Neural cell (in vitro differentiated cells): ENCODE measurements around the gene NEU3. TPM values are rescaled to one million over a fixed set of nuclear protein-coding genes. Genes with fewer than 3 reads are reported as not detected.

Experiments used
- H2AFZ ChIP-seq: fragments of 200-600, 300-800 bp; sonication (generic), shearing (Covaris generic); 2 replicates; pipeline ENCODE4 v1.6.0; 2014; ENCODE audit warnings: low read depth, mild to moderate bottlenecking, antibody characterized with exemption, low read length, moderate library complexity
- H3F3A ChIP-seq: fragments of 200-600 bp; shearing (Covaris generic); 2 replicates; pipeline ENCODE4 v1.6.1; 2016; ENCODE audit warnings: mild to moderate bottlenecking, moderate library complexity, mixed read lengths, antibody characterized with exemption, low read length; ENCODE audit not compliant: insufficient read depth, poor library complexity, severe bottlenecking
- H3K27ac ChIP-seq: fragments of 200-600, 300-800 bp; sonication (generic), shearing (Covaris generic); 2 replicates; pipeline ENCODE4 v1.5.1; 2014; ENCODE audit warnings: mild to moderate bottlenecking, low read length, moderate library complexity
- H3K27me3 ChIP-seq: fragments of 300-800, 200-600 bp; sonication (generic), shearing (Covaris generic); 2 replicates; pipeline ENCODE4 v1.6.0; 2014; ENCODE audit warnings: mild to moderate bottlenecking, low read depth, low read length, moderate library complexity; ENCODE audit not compliant: insufficient read depth
- H3K36me3 ChIP-seq: fragments of 300-800, 200-600 bp; sonication (generic), shearing (Covaris generic); 2 replicates; pipeline ENCODE4 v1.5.1; 2014; ENCODE audit warnings: mild to moderate bottlenecking, antibody characterized with exemption, low read length, moderate library complexity; ENCODE audit not compliant: insufficient read depth
- H3K4me2 ChIP-seq: fragments of 300-800, 200-600 bp; sonication (generic), shearing (Covaris generic); 2 replicates; pipeline ENCODE4 v1.6.0; 2014; ENCODE audit warnings: mild to moderate bottlenecking, low read length
- H3K4me3 ChIP-seq: fragments of 300-800, 200-600 bp; sonication (generic), shearing (Covaris generic); 2 replicates; pipeline ENCODE4 v1.5.1; 2014; ENCODE audit warnings: mild to moderate bottlenecking, low read length, moderate library complexity
- H3K79me2 ChIP-seq: fragments of 200-600 bp; shearing (Covaris generic); replicated peaks from 2 replicates; pipeline ENCODE4 v1.6.0; 2014; ENCODE audit warnings: mild to moderate bottlenecking, low read length, moderate library complexity; ENCODE audit not compliant: insufficient read depth
- H3K9ac ChIP-seq: fragments of 300-800, 200-600 bp; sonication (generic), shearing (Covaris generic); 2 replicates; pipeline ENCODE4 v1.6.1; 2016; ENCODE audit warnings: mild to moderate bottlenecking, low read length, mixed read lengths
- H3K9me2 ChIP-seq: fragments of 200-600 bp; shearing (Covaris generic); 2 replicates; pipeline ENCODE4 v1.6.1; 2016; ENCODE audit warnings: mild to moderate bottlenecking, low read length, mixed read lengths; ENCODE audit not compliant: insufficient read depth
- H3K9me3 ChIP-seq: fragments of 200-600, 300-800 bp; sonication (generic), shearing (Covaris generic); 2 replicates; pipeline ENCODE4 v1.6.1; 2016; ENCODE audit warnings: mild to moderate bottlenecking, mixed run types, low read length, moderate library complexity, mixed read lengths
- H4K20me1 ChIP-seq: fragments of 200-600 bp; shearing (Covaris generic); 2 replicates; pipeline ENCODE4 v1.6.1; 2016; ENCODE audit warnings: mild to moderate bottlenecking, mixed run types; ENCODE audit not compliant: insufficient read depth
- CTCF ChIP-seq: fragments of 450-650 bp; IDR thresholded peaks from 2 replicates; pipeline ENCODE4 v1.5.1; 2014; ENCODE audit warnings: antibody characterized with exemption, mild to moderate bottlenecking, moderate library complexity; ENCODE audit not compliant: poor library complexity, severe bottlenecking
- EP300 ChIP-seq: fragments of 450-650 bp; conservative IDR thresholded peaks from 2 replicates; pipeline ENCODE4 v1.6.1; 2014; ENCODE audit warnings: antibody characterized with exemption, mild to moderate bottlenecking, moderate library complexity; ENCODE audit not compliant: poor library complexity, severe bottlenecking
- EZH2 ChIP-seq: fragments of 200-600, 300-800 bp; shearing (Covaris generic), sonication (generic); IDR thresholded peaks from 2 replicates; pipeline ENCODE4 v1.6.1; 2014; ENCODE audit warnings: antibody characterized with exemption, low read length, borderline replicate concordance, mild to moderate bottlenecking; ENCODE audit not compliant: insufficient read depth, poor library complexity, severe bottlenecking
- MXI1 ChIP-seq: fragments of 450-650 bp; conservative IDR thresholded peaks from 2 replicates; pipeline ENCODE4 v1.6.1; 2014; ENCODE audit warnings: antibody characterized with exemption, mild to moderate bottlenecking; ENCODE audit not compliant: poor library complexity, severe bottlenecking
- POLR2AphosphoS5 ChIP-seq: IDR thresholded peaks from 2 replicates; pipeline ENCODE4 v1.6.1; 2012
- RAD21 ChIP-seq: fragments of 450-650 bp; conservative IDR thresholded peaks from 2 replicates; pipeline ENCODE4 v1.6.1; 2014; ENCODE audit warnings: antibody characterized with exemption, mild to moderate bottlenecking, moderate library complexity
- REST ChIP-seq: IDR thresholded peaks from 2 replicates; pipeline ENCODE4 v1.6.1; 2012; ENCODE audit warnings: borderline replicate concordance
- SMC3 ChIP-seq: fragments of 450-650 bp; conservative IDR thresholded peaks from 2 replicates; pipeline ENCODE4 v1.6.1; 2014; ENCODE audit warnings: antibody characterized with exemption, mild to moderate bottlenecking, moderate library complexity; ENCODE audit not compliant: poor library complexity
- TAF1 ChIP-seq: IDR thresholded peaks from 2 replicates; pipeline ENCODE4 v1.6.1; 2012; ENCODE audit warnings: low read depth
- polyA plus RNA-seq: library from polyadenylated mRNA; depleted of rRNA; stranded (reverse); fragments of >200 nt; gene quantifications from 2 replicates; pipeline ENCODE4 v1.2.3, GENCODE V29; 2014

Gene NEU3
- polyA plus RNA-seq, 1 donor from 2014 or later, result 16.9 TPM

GRCh38 chr11:74981888-74982287 lies 6.8 kb upstream of the NEU3 start:
- H3K27ac ChIP-seq, result no peak overlapping the region
- no peaks in the 10 kb centered on the region for H3F3A ChIP-seq
- TF ChIP-seq EZH2 (no peak), RAD21 (no peak), REST (no peak)
- H3K4me2 ChIP-seq, result no peak overlapping the region
- no peak overlapping the region for H3K4me3 ChIP-seq
- no peaks in the 10 kb centered on the region for H3K9me2 ChIP-seq
- H3K9me3 ChIP-seq, result no peaks in the 10 kb centered on the region
- H3K27me3 ChIP-seq, result no peaks in the 10 kb centered on the region
- no peaks in the 10 kb centered on the region for H4K20me1 ChIP-seq
- peaks cover 4% of the 10 kb centered on the region for H3K36me3 ChIP-seq
- H3K79me2 ChIP-seq, result no peaks in the 10 kb centered on the region
- H3K9ac ChIP-seq, result no peak overlapping the region
- H2AFZ ChIP-seq, result no peak overlapping the region

- no peak for TF ChIP-seq SMC3
- no peak for TF ChIP-seq POLR2AphosphoS5
- H3K9me2 ChIP-seq, result no peaks in the 10 kb centered on the region
- no peak overlapping the region for H3K9ac ChIP-seq
- no peak overlapping the region for H2AFZ ChIP-seq
- no peaks in the 10 kb centered on the region for H4K20me1 ChIP-seq
- no peaks in the 10 kb centered on the region for H3F3A ChIP-seq
- no peaks in the 10 kb centered on the region for H3K27me3 ChIP-seq
- H3K4me2 ChIP-seq, result no peak overlapping the region
- H3K36me3 ChIP-seq, result no peaks in the 10 kb centered on the region
- no peak overlapping the region for H3K4me3 ChIP-seq
- H3K27ac ChIP-seq, result no peak overlapping the region
- no peaks in the 10 kb centered on the region for H3K79me2 ChIP-seq
- no peaks in the 10 kb centered on the region for H3K9me3 ChIP-seq
Measured at GRCh38 chr11:74984070-74984469, 4.7 kb upstream of the NEU3 start.

GRCh38 chr11:74984730-74985129 lies 4.0 kb upstream of the NEU3 start:
- no peak overlapping the region for H3K27ac ChIP-seq
- no peaks in the 10 kb centered on the region for H3K27me3 ChIP-seq
- H3K9ac ChIP-seq, result no peak overlapping the region
- no peak overlapping the region for H2AFZ ChIP-seq
- H3K79me2 ChIP-seq, result no peaks in the 10 kb centered on the region
- no peaks in the 10 kb centered on the region for H3K36me3 ChIP-seq
- no peaks in the 10 kb centered on the region for H3K9me2 ChIP-seq
- no peak overlapping the region for H3K4me3 ChIP-seq
- H3K9me3 ChIP-seq, result no peaks in the 10 kb centered on the region
- H4K20me1 ChIP-seq, result no peaks in the 10 kb centered on the region
- no peak overlapping the region for H3K4me2 ChIP-seq
- no peak for TF ChIP-seq POLR2AphosphoS5
- TF ChIP-seq RAD21, result no peak
- no peak for TF ChIP-seq TAF1
- no peak for TF ChIP-seq CTCF
- TF ChIP-seq EP300, result no peak
- TF ChIP-seq REST, result no peak
- no peak for TF ChIP-seq MXI1
- TF ChIP-seq SMC3, result no peak
- TF ChIP-seq EZH2, result no peak
- H3F3A ChIP-seq, result no peaks in the 10 kb centered on the region
